ENCODE results near the gene RGS8. TPM values are rescaled to one million over a fixed set of nuclear protein-coding genes. Genes with fewer than 3 reads are reported as not detected.
A peak's percentile ranks its signal among the peaks of the same experiment; 100 is the strongest.

RGS8 gene
- total RNA-seq, 1 experiment from 2014 or later: 25.5 TPM

- Histone ChIP-seq H3K79me2 (ENCODE audit: low read length) (no peaks in the 10 kb centered on the region), H2AFZ (ENCODE audit: low read length) (no peak overlapping the region), H4K20me1 (ENCODE audit: insufficient read depth, low read depth, low read length) (no peaks in the 10 kb centered on the region), H3K9me2 (replicated peaks; ENCODE audit: insufficient read depth, low read length) (no peaks in the 10 kb centered on the region), H3K36me3 (ENCODE audit: insufficient read depth, low read length) (no peaks in the 10 kb centered on the region), H3K9ac (ENCODE audit: low read length) (peak overlapping the region; percentile 57), H3K4me3 (ENCODE audit: low read length) (peak overlapping the region; percentile 55), H3K9me3 (ENCODE audit: low read length) (no peaks in the 10 kb centered on the region), H3K4me2 (ENCODE audit: low read depth, low read length, poor library complexity, severe bottlenecking) (peak overlapping the region; percentile 65), H3K27ac (ENCODE audit: low read length) (peak overlapping the region; percentile 40), H3K4me1 (ENCODE audit: low read length) (peaks cover 98% of the 10 kb centered on the region), H3K27me3 (ENCODE audit: low read length) (no peaks in the 10 kb centered on the region)
- DNase-seq: no peak
These were observed 11.9 kb downstream of the RGS8 start for GRCh38 chr1:182672487-182672836.

GRCh38 chr1:182671750-182672486 lies 12.5 kb downstream of the RGS8 start:
- Histone ChIP-seq H4K20me1 (ENCODE audit: insufficient read depth, low read depth, low read length) (no peaks in the 10 kb centered on the region), H3K36me3 (ENCODE audit: insufficient read depth, low read length) (no peaks in the 10 kb centered on the region; the same call in 1 of the 2 replicates), H3K9ac (ENCODE audit: low read length) (peak overlapping the region; percentile 57), H3K27me3 (ENCODE audit: low read length) (no peaks in the 10 kb centered on the region), H3K9me3 (ENCODE audit: low read length) (no peaks in the 10 kb centered on the region), H3K79me2 (ENCODE audit: low read length) (no peaks in the 10 kb centered on the region), H3K9me2 (replicated peaks; ENCODE audit: insufficient read depth, low read length) (no peaks in the 10 kb centered on the region), H3K4me2 (ENCODE audit: low read depth, low read length, poor library complexity, severe bottlenecking) (peak overlapping the region; percentile 65), H3K4me3 (ENCODE audit: low read length) (peak overlapping the region; percentile 55), H3K27ac (ENCODE audit: low read length) (peak overlapping the region; percentile 40), H3K4me1 (ENCODE audit: low read length) (peaks cover 99% of the 10 kb centered on the region), H2AFZ (ENCODE audit: low read length) (no peak overlapping the region)
- DNase-seq: peak; percentile 77

- Histone ChIP-seq H2AFZ (ENCODE audit: low read length) (no peak overlapping the region), H4K20me1 (ENCODE audit: insufficient read depth, low read depth, low read length) (no peaks in the 10 kb centered on the region), H3K36me3 (ENCODE audit: insufficient read depth, low read length) (no peaks in the 10 kb centered on the region; the same call in 1 of the 2 replicates), H3K9me3 (ENCODE audit: low read length) (no peaks in the 10 kb centered on the region), H3K79me2 (ENCODE audit: low read length) (no peaks in the 10 kb centered on the region), H3K27me3 (ENCODE audit: low read length) (no peaks in the 10 kb centered on the region), H3K4me2 (ENCODE audit: low read depth, low read length, poor library complexity, severe bottlenecking) (peak overlapping the region; percentile 65), H3K4me3 (ENCODE audit: low read length) (0 out of 2 replicates have a peak overlapping the region, but pooled peaks have one; percentile 11), H3K4me1 (ENCODE audit: low read length) (peaks cover 84% of the 10 kb centered on the region), H3K9me2 (replicated peaks; ENCODE audit: insufficient read depth, low read length) (no peaks in the 10 kb centered on the region), H3K27ac (ENCODE audit: low read length) (no peak overlapping the region), H3K9ac (ENCODE audit: low read length) (peak overlapping the region; percentile 12; the same call in 1 of the 2 replicates)
- DNase-seq: peak; percentile 60
These were observed 14.2 kb downstream of the RGS8 start for GRCh38 chr1:182670032-182670749.

- Histone ChIP-seq H3K27me3 (ENCODE audit: low read length) (no peaks in the 10 kb centered on the region), H3K79me2 (ENCODE audit: low read length) (no peaks in the 10 kb centered on the region), H3K27ac (ENCODE audit: low read length) (no peak overlapping the region), H3K9me3 (ENCODE audit: low read length) (no peaks in the 10 kb centered on the region), H4K20me1 (ENCODE audit: insufficient read depth, low read depth, low read length) (no peaks in the 10 kb centered on the region), H3K4me3 (ENCODE audit: low read length) (no peak overlapping the region), H3K9me2 (replicated peaks; ENCODE audit: insufficient read depth, low read length) (no peaks in the 10 kb centered on the region), H2AFZ (ENCODE audit: low read length) (no peak overlapping the region), H3K9ac (ENCODE audit: low read length) (0 out of 2 replicates have a peak overlapping the region, but pooled peaks have one; percentile 2), H3K4me1 (ENCODE audit: low read length) (peaks cover 84% of the 10 kb centered on the region), H3K4me2 (ENCODE audit: low read depth, low read length, poor library complexity, severe bottlenecking) (peak overlapping the region; percentile 65), H3K36me3 (ENCODE audit: insufficient read depth, low read length) (no peaks in the 10 kb centered on the region; the same call in 1 of the 2 replicates)
- DNase-seq: peak; percentile 72
These were observed 15.1 kb downstream of the RGS8 start for GRCh38 chr1:182669266-182669665.

GRCh38 chr1:182668521-182669054 lies 15.8 kb downstream of the RGS8 start:
- Histone ChIP-seq H2AFZ (ENCODE audit: low read length) (no peak overlapping the region), H3K27ac (ENCODE audit: low read length) (no peak overlapping the region), H4K20me1 (ENCODE audit: insufficient read depth, low read depth, low read length) (no peaks in the 10 kb centered on the region), H3K9ac (ENCODE audit: low read length) (no peak overlapping the region), H3K27me3 (ENCODE audit: low read length) (no peaks in the 10 kb centered on the region), H3K4me3 (ENCODE audit: low read length) (peak overlapping the region; percentile 36), H3K9me2 (replicated peaks; ENCODE audit: insufficient read depth, low read length) (no peaks in the 10 kb centered on the region), H3K36me3 (ENCODE audit: insufficient read depth, low read length) (no peaks in the 10 kb centered on the region; the same call in 1 of the 2 replicates), H3K4me1 (ENCODE audit: low read length) (peaks cover 83% of the 10 kb centered on the region), H3K79me2 (ENCODE audit: low read length) (no peaks in the 10 kb centered on the region), H3K4me2 (ENCODE audit: low read depth, low read length, poor library complexity, severe bottlenecking) (peak overlapping the region; percentile 65), H3K9me3 (ENCODE audit: low read length) (no peaks in the 10 kb centered on the region)
- no peak for DNase-seq

GRCh38 chr1:182667848-182668505 lies 16.4 kb downstream of the RGS8 start:
- no peaks in the 10 kb centered on the region for H4K20me1 ChIP-seq (ENCODE audit: insufficient read depth, low read depth, low read length)
- no peaks in the 10 kb centered on the region; the same call in 1 of the 2 replicates for H3K36me3 ChIP-seq (ENCODE audit: insufficient read depth, low read length)
- peak overlapping the region; percentile 65 for H3K4me2 ChIP-seq (ENCODE audit: low read depth, low read length, poor library complexity, severe bottlenecking)
- peak; percentile 67 for DNase-seq
- no peaks in the 10 kb centered on the region for H3K9me2 ChIP-seq (replicated peaks; ENCODE audit: insufficient read depth, low read length)
- no peaks in the 10 kb centered on the region for H3K27me3 ChIP-seq (ENCODE audit: low read length)
- no peak overlapping the region; the same call in 1 of the 2 replicates for H3K27ac ChIP-seq (ENCODE audit: low read length)
- no peaks in the 10 kb centered on the region for H3K79me2 ChIP-seq (ENCODE audit: low read length)
- no peak overlapping the region for H2AFZ ChIP-seq (ENCODE audit: low read length)
- no peaks in the 10 kb centered on the region for H3K9me3 ChIP-seq (ENCODE audit: low read length)
- peaks cover 77% of the 10 kb centered on the region for H3K4me1 ChIP-seq (ENCODE audit: low read length)
- H3K4me3 ChIP-seq (ENCODE audit: low read length): peak overlapping the region; percentile 36
- H3K9ac ChIP-seq (ENCODE audit: low read length): no peak overlapping the region; the same call in 1 of the 2 replicates

GRCh38 chr1:182666706-182667105 lies 17.7 kb downstream of the RGS8 start:
- no peak for DNase-seq
- no peaks in the 10 kb centered on the region for H3K9me2 ChIP-seq (replicated peaks; ENCODE audit: insufficient read depth, low read length)
- no peak overlapping the region for H3K4me2 ChIP-seq (ENCODE audit: low read depth, low read length, poor library complexity, severe bottlenecking)
- H3K4me3 ChIP-seq (ENCODE audit: low read length): no peak overlapping the region
- H3K4me1 ChIP-seq (ENCODE audit: low read length): peaks cover 75% of the 10 kb centered on the region
- no peak overlapping the region for H2AFZ ChIP-seq (ENCODE audit: low read length)
- H3K36me3 ChIP-seq (ENCODE audit: insufficient read depth, low read length): no peaks in the 10 kb centered on the region; the same call in 1 of the 2 replicates
- H4K20me1 ChIP-seq (ENCODE audit: insufficient read depth, low read depth, low read length): no peaks in the 10 kb centered on the region
- H3K9me3 ChIP-seq (ENCODE audit: low read length): no peaks in the 10 kb centered on the region
- no peaks in the 10 kb centered on the region for H3K79me2 ChIP-seq (ENCODE audit: low read length)
- H3K27ac ChIP-seq (ENCODE audit: low read length): no peak overlapping the region
- no peaks in the 10 kb centered on the region for H3K27me3 ChIP-seq (ENCODE audit: low read length)
- no peak overlapping the region for H3K9ac ChIP-seq (ENCODE audit: low read length)

All from Karpas-422 (cell line).